ENCODE measurements around the gene TTC28. TPM values are rescaled to one million over a fixed set of nuclear protein-coding genes. Genes with fewer than 3 reads are reported as not detected.
A peak's percentile ranks its signal among the peaks of the same experiment; 100 is the strongest.

Gene TTC28
- total RNA-seq, 1 donor from 2014 or later: 23.2 TPM

DNA sequence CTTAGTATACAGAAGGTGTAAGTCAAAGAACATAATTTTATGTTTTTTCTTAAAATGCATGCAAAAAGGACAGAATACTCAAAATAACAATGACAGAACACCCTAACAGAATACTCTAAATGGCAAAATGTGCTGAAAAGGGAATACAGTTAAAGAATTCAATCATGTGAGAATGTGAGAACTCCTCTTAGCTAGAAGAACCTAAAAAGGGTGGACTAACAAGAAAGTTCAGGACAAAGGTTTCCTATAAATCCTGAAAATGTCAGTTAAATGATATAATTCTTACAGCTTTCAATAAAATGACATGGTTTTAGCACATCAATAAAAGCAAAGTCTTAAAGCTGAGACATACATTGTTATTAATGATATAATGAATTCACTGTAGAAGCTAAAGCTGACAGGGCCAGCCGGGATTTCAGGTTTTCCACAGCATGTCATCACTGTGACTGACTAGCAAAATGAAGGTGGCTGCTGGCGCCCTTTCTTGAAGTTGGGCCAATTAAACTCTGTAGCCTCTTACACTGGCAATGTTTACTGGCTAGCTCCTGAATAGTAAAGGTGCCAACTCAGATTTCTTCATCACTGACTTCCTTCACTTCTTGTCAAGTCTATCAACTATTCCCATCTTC, 244.4 kb downstream of the TTC28 start:
- H3K9me3 ChIP-seq (ENCODE audit: insufficient read depth, low read depth, low read length): no peaks in the 10 kb centered on the region
- Mint-ChIP-seq H3K9me3 (ENCODE audit: unreplicated experiment) (no peaks in the 10 kb centered on the region), H3K27me3 (ENCODE audit: low read depth, unreplicated experiment) (no peaks in the 10 kb centered on the region), H3K4me3 (ENCODE audit: unreplicated experiment) (no peak overlapping the region), H3K27ac (ENCODE audit: unreplicated experiment) (no peak overlapping the region), H3K4me1 (ENCODE audit: low read depth, unreplicated experiment) (peaks cover 9% of the 10 kb centered on the region), H3K36me3 (ENCODE audit: low read depth, unreplicated experiment) (no peaks in the 10 kb centered on the region)
- DNase-seq (ENCODE audit: low read depth): no peak
- no peak overlapping the region for H3K9ac ChIP-seq (ENCODE audit: low read length)
- H3K27ac ChIP-seq (ENCODE audit: low read depth, low read length): no peak overlapping the region
- TF ChIP-seq, protein P1, sequence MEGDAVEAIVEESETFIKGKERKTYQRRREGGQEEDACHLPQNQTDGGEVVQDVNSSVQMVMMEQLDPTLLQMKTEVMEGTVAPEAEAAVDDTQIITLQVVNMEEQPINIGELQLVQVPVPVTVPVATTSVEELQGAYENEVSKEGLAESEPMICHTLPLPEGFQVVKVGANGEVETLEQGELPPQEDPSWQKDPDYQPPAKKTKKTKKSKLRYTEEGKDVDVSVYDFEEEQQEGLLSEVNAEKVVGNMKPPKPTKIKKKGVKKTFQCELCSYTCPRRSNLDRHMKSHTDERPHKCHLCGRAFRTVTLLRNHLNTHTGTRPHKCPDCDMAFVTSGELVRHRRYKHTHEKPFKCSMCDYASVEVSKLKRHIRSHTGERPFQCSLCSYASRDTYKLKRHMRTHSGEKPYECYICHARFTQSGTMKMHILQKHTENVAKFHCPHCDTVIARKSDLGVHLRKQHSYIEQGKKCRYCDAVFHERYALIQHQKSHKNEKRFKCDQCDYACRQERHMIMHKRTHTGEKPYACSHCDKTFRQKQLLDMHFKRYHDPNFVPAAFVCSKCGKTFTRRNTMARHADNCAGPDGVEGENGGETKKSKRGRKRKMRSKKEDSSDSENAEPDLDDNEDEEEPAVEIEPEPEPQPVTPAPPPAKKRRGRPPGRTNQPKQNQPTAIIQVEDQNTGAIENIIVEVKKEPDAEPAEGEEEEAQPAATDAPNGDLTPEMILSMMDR (IDR thresholded peaks at IDR 0.05; ENCODE audit: insufficient read depth, low read depth, low read length): no peak
- no peak for TF ChIP-seq EZH2 (IDR thresholded peaks at IDR 0.05; ENCODE audit: insufficient read depth, low read length)
- H3K4me3 ChIP-seq (ENCODE audit: insufficient read depth, low read depth, low read length): no peak overlapping the region
- FAIRE-seq: no peak
- no peak overlapping the region for H2AFZ ChIP-seq (ENCODE audit: low read depth, low read length)
- H4K20me1 ChIP-seq (ENCODE audit: insufficient read depth, low read length): no peaks in the 10 kb centered on the region
- no peaks in the 10 kb centered on the region for H3K27me3 ChIP-seq (ENCODE audit: insufficient read depth, low read length)
- H3K36me3 ChIP-seq (ENCODE audit: insufficient read depth, low read length): no peaks in the 10 kb centered on the region
- H3K4me2 ChIP-seq (ENCODE audit: low read length): no peak overlapping the region
- no peaks in the 10 kb centered on the region for H3K4me1 ChIP-seq (ENCODE audit: insufficient read depth, low read length)
- no peaks in the 10 kb centered on the region for H3K79me2 ChIP-seq (ENCODE audit: insufficient read depth, low read length)

DNA sequence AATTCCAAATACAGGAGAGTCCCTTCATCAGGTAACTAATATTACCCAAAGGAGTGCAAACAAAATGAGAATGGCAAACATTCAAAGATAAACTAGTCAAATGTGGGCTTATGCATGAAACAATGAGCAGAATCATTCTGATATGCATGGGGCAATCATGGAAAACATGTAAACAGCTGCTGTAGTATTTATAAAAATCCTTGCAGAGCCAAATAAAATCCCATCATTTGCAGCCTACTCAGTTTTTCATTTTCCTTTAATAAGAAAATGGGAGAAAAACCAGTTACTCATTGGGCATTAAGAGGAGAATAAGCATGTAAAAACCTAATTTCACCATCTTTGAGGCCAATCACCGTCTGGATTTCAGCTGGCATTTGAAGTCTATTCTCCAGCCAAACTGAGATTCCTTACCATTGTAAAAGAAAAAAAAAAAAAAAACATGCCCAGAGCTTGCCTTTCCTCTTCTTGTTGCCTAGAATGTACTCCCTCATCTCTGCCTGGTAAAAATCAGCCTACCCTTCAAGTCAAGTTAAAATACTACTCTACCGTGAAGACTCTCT, 249.1 kb downstream of the TTC28 start:
- Mint-ChIP-seq H3K4me3 (ENCODE audit: unreplicated experiment) (peak overlapping the region; percentile 8), H3K9me3 (ENCODE audit: unreplicated experiment) (no peaks in the 10 kb centered on the region), H3K27ac (ENCODE audit: unreplicated experiment) (no peak overlapping the region), H3K4me1 (ENCODE audit: low read depth, unreplicated experiment) (peaks cover 31% of the 10 kb centered on the region), H3K27me3 (ENCODE audit: low read depth, unreplicated experiment) (no peaks in the 10 kb centered on the region), H3K36me3 (ENCODE audit: low read depth, unreplicated experiment) (no peaks in the 10 kb centered on the region)
- Histone ChIP-seq H4K20me1 (ENCODE audit: insufficient read depth, low read length) (no peaks in the 10 kb centered on the region), H2AFZ (ENCODE audit: low read depth, low read length) (no peak overlapping the region), H3K4me3 (ENCODE audit: insufficient read depth, low read depth, low read length) (no peak overlapping the region), H3K36me3 (ENCODE audit: insufficient read depth, low read length) (no peaks in the 10 kb centered on the region), H3K9me3 (ENCODE audit: insufficient read depth, low read depth, low read length) (no peaks in the 10 kb centered on the region), H3K27me3 (ENCODE audit: insufficient read depth, low read length) (no peaks in the 10 kb centered on the region), H3K4me1 (ENCODE audit: insufficient read depth, low read length) (peaks cover 9% of the 10 kb centered on the region), H3K4me2 (ENCODE audit: low read length) (no peak overlapping the region), H3K27ac (ENCODE audit: low read depth, low read length) (no peak overlapping the region), H3K79me2 (ENCODE audit: insufficient read depth, low read length) (no peaks in the 10 kb centered on the region), H3K9ac (ENCODE audit: low read length) (no peak overlapping the region)
- TF ChIP-seq EZH2 (IDR thresholded peaks at IDR 0.05; ENCODE audit: insufficient read depth, low read length): no peak
- TF ChIP-seq, protein P1 (IDR thresholded peaks at IDR 0.05; ENCODE audit: insufficient read depth, low read depth, low read length): no peak
- no peak for DNase-seq (ENCODE audit: low read depth)
- FAIRE-seq: no peak

DNA sequence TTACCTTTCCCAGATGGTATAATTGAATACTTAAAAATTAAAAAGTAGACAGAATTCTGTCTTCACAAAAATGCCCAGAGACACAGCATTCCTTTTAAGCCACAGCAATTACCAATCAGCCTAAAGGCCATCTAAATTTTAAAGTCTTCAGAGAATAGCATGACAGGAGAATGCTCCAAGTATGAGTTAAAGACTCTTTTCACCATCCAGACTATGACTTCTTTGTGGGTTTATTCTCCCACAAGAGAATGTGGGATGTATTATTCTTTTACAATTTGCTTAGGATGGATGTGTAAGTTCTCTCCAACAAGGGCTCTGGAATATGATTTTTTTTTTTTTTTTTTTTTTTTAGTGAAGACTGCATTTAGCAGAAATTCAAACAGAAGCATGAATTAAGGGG, 249.9 kb downstream of the TTC28 start:
- H3K79me2 ChIP-seq (ENCODE audit: insufficient read depth, low read length): no peaks in the 10 kb centered on the region
- peaks cover 9% of the 10 kb centered on the region for H3K4me1 ChIP-seq (ENCODE audit: insufficient read depth, low read length)
- no peak for TF ChIP-seq EZH2 (IDR thresholded peaks at IDR 0.05; ENCODE audit: insufficient read depth, low read length)
- TF ChIP-seq, protein P1 (IDR thresholded peaks at IDR 0.05; ENCODE audit: insufficient read depth, low read depth, low read length): no peak
- no peak overlapping the region for H3K27ac ChIP-seq (ENCODE audit: low read depth, low read length)
- H3K4me3 ChIP-seq (ENCODE audit: insufficient read depth, low read depth, low read length): no peak overlapping the region
- FAIRE-seq: no peak
- Mint-ChIP-seq H3K27ac (ENCODE audit: unreplicated experiment) (peak overlapping the region; percentile 77), H3K4me3 (ENCODE audit: unreplicated experiment) (no peak overlapping the region), H3K4me1 (ENCODE audit: low read depth, unreplicated experiment) (peaks cover 38% of the 10 kb centered on the region), H3K9me3 (ENCODE audit: unreplicated experiment) (no peaks in the 10 kb centered on the region), H3K27me3 (ENCODE audit: low read depth, unreplicated experiment) (no peaks in the 10 kb centered on the region), H3K36me3 (ENCODE audit: low read depth, unreplicated experiment) (no peaks in the 10 kb centered on the region)
- H3K36me3 ChIP-seq (ENCODE audit: insufficient read depth, low read length): no peaks in the 10 kb centered on the region
- peak; percentile 72 for DNase-seq (ENCODE audit: low read depth)
- no peaks in the 10 kb centered on the region for H4K20me1 ChIP-seq (ENCODE audit: insufficient read depth, low read length)
- H3K4me2 ChIP-seq (ENCODE audit: low read length): no peak overlapping the region
- no peak overlapping the region for H2AFZ ChIP-seq (ENCODE audit: low read depth, low read length)
- H3K27me3 ChIP-seq (ENCODE audit: insufficient read depth, low read length): no peaks in the 10 kb centered on the region
- no peak overlapping the region for H3K9ac ChIP-seq (ENCODE audit: low read length)
- no peaks in the 10 kb centered on the region for H3K9me3 ChIP-seq (ENCODE audit: insufficient read depth, low read depth, low read length)
